ENCODE results near the gene PEX5L. TPM values are rescaled to one million over a fixed set of nuclear protein-coding genes. Genes with fewer than 3 reads are reported as not detected.
"Not testable (repeated sequence)": the region's sequence is repeated elsewhere in the genome, so short reads cannot be mapped to it uniquely, and the experiment has no call there.

PEX5L gene
- total RNA-seq, 4 donors from 2014 or later = 0.13 to 2.0 TPM; not detected in 2

GRCh38 chr3:180062771-180063170 is 26.0 kb upstream of the PEX5L start:
- Histone ChIP-seq H3K4me3 (replicated peaks in 1 of 3) (no peak overlapping the region), H3K4me1 (no peaks in the 10 kb centered on the region), H3K9me3 (no peaks in the 10 kb centered on the region), H3K36me3 (no peaks in the 10 kb centered on the region), H3K27ac (no peak overlapping the region), H3K27me3 (no peaks in the 10 kb centered on the region)
- WGBS, 2 donors = 67 to 78% methylated on average over 1 of the region's 1 CpG
- no peak for DNase-seq
- no peak for TF ChIP-seq CTCF (IDR thresholded peaks at IDR 0.05)
- TF ChIP-seq POLR2A (IDR thresholded peaks at IDR 0.05) = no peak
- intact Hi-C loops (cut with DNase I) = no loop called here

- H3K4me1 ChIP-seq = no peaks in the 10 kb centered on the region
- H3K36me3 ChIP-seq = no peaks in the 10 kb centered on the region
- H3K4me3 ChIP-seq (replicated peaks in 1 of 3) = no peak overlapping the region
- H3K9me3 ChIP-seq = no peaks in the 10 kb centered on the region
- no peaks in the 10 kb centered on the region for H3K27me3 ChIP-seq
- H3K27ac ChIP-seq = no peak overlapping the region
- DNase-seq = no peak
- TF ChIP-seq CTCF (IDR thresholded peaks at IDR 0.05) (no peak), POLR2A (IDR thresholded peaks at IDR 0.05) (no peak)
- intact Hi-C loops (cut with DNase I) = no loop called here
Observed at GRCh38 chr3:180059356-180059755, 22.6 kb upstream of the PEX5L start.

- no peaks in the 10 kb centered on the region for H3K27me3 ChIP-seq
- intact Hi-C loops (cut with DNase I) = no loop called here
- TF ChIP-seq POLR2A (IDR thresholded peaks at IDR 0.05) (no peak), CTCF (IDR thresholded peaks at IDR 0.05) (no peak)
Observed at GRCh38 chr3:180058238-180058637, 21.5 kb upstream of the PEX5L start.

GRCh38 chr3:180055656-180056055 is 18.9 kb upstream of the PEX5L start:
- not testable (repeated sequence) for H3K4me3 ChIP-seq (replicated peaks in 1 of 3)

More at GRCh38 chr3:180058238-180058637, 21.5 kb upstream of the PEX5L start:
- H3K27ac ChIP-seq = no peak overlapping the region
- no peak overlapping the region for H3K4me3 ChIP-seq (replicated peaks in 1 of 3)
- H3K36me3 ChIP-seq = no peaks in the 10 kb centered on the region
- H3K4me1 ChIP-seq = no peaks in the 10 kb centered on the region
- DNase-seq = no peak
- H3K9me3 ChIP-seq = no peaks in the 10 kb centered on the region

GRCh38 chr3:180049391-180049790 is 12.7 kb upstream of the PEX5L start:
- no peaks in the 10 kb centered on the region for H3K9me3 ChIP-seq
- DNase-seq = no peak
- no peaks in the 10 kb centered on the region for H3K4me1 ChIP-seq
- H3K27me3 ChIP-seq = no peaks in the 10 kb centered on the region
- intact Hi-C loops (cut with DNase I) = no loop called here
- no peaks in the 10 kb centered on the region for H3K36me3 ChIP-seq
- H3K27ac ChIP-seq = no peak overlapping the region
- H3K4me3 ChIP-seq (replicated peaks in 1 of 3) = no peak overlapping the region
- TF ChIP-seq CTCF (IDR thresholded peaks at IDR 0.05) = no peak
- TF ChIP-seq POLR2A (IDR thresholded peaks at IDR 0.05) = no peak
- whole genome bisulfite sequencing, 2 donors = 94 to 95% methylated on average over 9 of the region's 9 CpGs

More at GRCh38 chr3:180055656-180056055, 18.9 kb upstream of the PEX5L start:
- H3K27ac ChIP-seq; DNase-seq; H3K27me3 ChIP-seq; intact Hi-C loops (cut with DNase I); H3K36me3 ChIP-seq; H3K9me3 ChIP-seq; H3K4me1 ChIP-seq: not testable (repeated sequence)
- 70 to 72% methylated on average over 3 of the region's 3 CpGs for WGBS, 2 donors

- DNase-seq = no peak
- 11 to 15% methylated on average over 1 of the region's 1 CpG for WGBS, 2 donors
- Histone ChIP-seq H3K4me1 (no peaks in the 10 kb centered on the region), H3K27me3 (no peaks in the 10 kb centered on the region), H3K27ac (no peak overlapping the region), H3K9me3 (no peaks in the 10 kb centered on the region), H3K4me3 (replicated peaks in 1 of 3) (no peak overlapping the region), H3K36me3 (no peaks in the 10 kb centered on the region)
- TF ChIP-seq POLR2A (IDR thresholded peaks at IDR 0.05) (no peak), CTCF (IDR thresholded peaks at IDR 0.05) (no peak)
- intact Hi-C loops (cut with DNase I) = no loop called here
Observed at GRCh38 chr3:180048840-180049239, 12.1 kb upstream of the PEX5L start.
